HG02588 (cell line): ENCODE results near the gene ZNF235.
"Not testable (repeated sequence)": the region's sequence is repeated elsewhere in the genome, so short reads cannot be mapped to it uniquely, and the experiment has no call there.

Experiments used
- ATAC-seq: cut with Tn5 transposase; IDR thresholded peaks from one replicate; pipeline ENCODE4 v1.9.1; 2021; ENCODE audit warnings: mild to moderate bottlenecking, moderate library complexity; ENCODE audit not compliant: unreplicated experiment

Gene ZNF235

GRCh38 chr19:44258136-44258535, 46.7 kb downstream of the ZNF235 start:
- no peak for ATAC-seq

GRCh38 chr19:44255705-44256411, 49.0 kb downstream of the ZNF235 start:
- ATAC-seq: no peak

GRCh38 chr19:44254496-44254895, 50.3 kb downstream of the ZNF235 start:
- no peak for ATAC-seq

- ATAC-seq: not testable (repeated sequence)
Observed at GRCh38 chr19:44253392-44253791, 51.4 kb downstream of the ZNF235 start.

- not testable (repeated sequence) for ATAC-seq
Observed at GRCh38 chr19:44252332-44252731, 52.5 kb downstream of the ZNF235 start.

- no peak for ATAC-seq
Observed at GRCh38 chr19:44236384-44236783, 68.4 kb downstream of the ZNF235 start.
